GM12878 (cell line): ENCODE data around the gene VASH1. TPM values are rescaled to one million over a fixed set of nuclear protein-coding genes. Genes with fewer than 3 reads are reported as not detected.

Source experiments
- BRCA1 ChIP-seq: IDR thresholded peaks from 2 replicates; pipeline ENCODE4 v1.6.1; 2011; ENCODE audit warnings: low read depth, low read length, improper control_type of control experiment
- JUNB ChIP-seq: IDR thresholded peaks from 2 replicates; pipeline ENCODE4 v1.6.1; 2016; ENCODE audit warnings: antibody characterized with exemption, mild to moderate bottlenecking
- KLF5 ChIP-seq: fragments of 450-650 bp; IDR thresholded peaks from 2 replicates; pipeline ENCODE4 v1.6.1; 2014; ENCODE audit warnings: mild to moderate bottlenecking; ENCODE audit not compliant: partially characterized antibody
- LARP7 ChIP-seq: fragments of 450-650 bp; IDR thresholded peaks from 2 replicates; pipeline ENCODE4 v1.6.1; 2017; ENCODE audit warnings: mild to moderate bottlenecking
- MEF2A ChIP-seq: IDR thresholded peaks from 2 replicates; pipeline ENCODE4 v1.6.1; 2011; ENCODE audit warnings: low read depth, mild to moderate bottlenecking, low read length, moderate library complexity; ENCODE audit not compliant: insufficient read depth
- MXI1 ChIP-seq: fragments of 150-350 bp; IDR thresholded peaks from 2 replicates; pipeline ENCODE4 v1.6.1; 2011; ENCODE audit warnings: low read depth, mild to moderate bottlenecking, inconsistent platforms, low read length, improper control_type of control experiment
- NR2C2 ChIP-seq: IDR thresholded peaks from 2 replicates; pipeline ENCODE4 v1.6.1; 2011; ENCODE audit warnings: borderline replicate concordance, low read depth; ENCODE audit not compliant: control insufficient read depth, insufficient read length
- RELA ChIP-seq: fragments of 450-650 bp; IDR thresholded peaks from 2 replicates; pipeline ENCODE4 v1.8.0; 2014; ENCODE audit warnings: borderline replicate concordance; ENCODE audit not compliant: partially characterized antibody
- SMAD5 ChIP-seq: IDR thresholded peaks from 2 replicates; pipeline ENCODE4 v1.6.1; 2016; ENCODE audit warnings: antibody characterized with exemption, low read depth
- SUPT20H ChIP-seq: IDR thresholded peaks from 2 replicates; pipeline ENCODE4 v1.6.1; 2011; ENCODE audit warnings: low read depth, mild to moderate bottlenecking, low read length, moderate library complexity, borderline replicate concordance; ENCODE audit not compliant: control insufficient read depth
- TAF1 ChIP-seq: IDR thresholded peaks from 2 replicates; pipeline ENCODE4 v1.6.1; 2011; ENCODE audit warnings: mild to moderate bottlenecking, low read depth, low read length, borderline replicate concordance
- ZNF207 ChIP-seq: fragments of 450-650 bp; IDR thresholded peaks from 2 replicates; pipeline ENCODE4 v1.6.1; 2014; ENCODE audit warnings: antibody characterized with exemption, mild to moderate bottlenecking, borderline replicate concordance
- ZZZ3 ChIP-seq: IDR thresholded peaks from 2 replicates; pipeline ENCODE4 v1.6.1; 2011; ENCODE audit warnings: low read depth; ENCODE audit not compliant: control insufficient read depth, insufficient read length
- polyA plus RNA-seq, 11 experiments: library from polyadenylated mRNA; depleted of rRNA in 4 of 11; unstranded in 6 of 11; stranded (reverse) in 5 of 11; fragments of >200 nt; fragmentation: Nextera tagmentation in 4 of 11; fragmentation: Illumina TruSeq in 1 of 11; extraction: Ambion mirVana in 4 of 11; extraction: Trizol in 1 of 11; gene quantifications; 1 replicate in 1 of 11; 2 replicates in 10 of 11; pipeline versions ENCODE4 v1.2.1 to v1.2.3, GENCODE V29; 2011 to 2016; ENCODE audit warnings: inconsistent platforms in 2 of 11, missing spikeins in 2 of 11, low read depth in 1 of 11
- total RNA-seq, 4 experiments: library from RNA; depleted of rRNA in 3 of 4; stranded (reverse); fragments of >200 nt in 3 of 4; fragmentation: Illumina TruSeq in 1 of 4; extraction: Trizol in 1 of 4; gene quantifications; 2 replicates each; pipeline versions ENCODE4 v1.2.1 to v1.2.3, GENCODE V29; 2013 to 2021
- TF ChIP-seq, protein P1 (sequence below): fragments of 450-650 bp; IDR thresholded peaks from 2 replicates; pipeline ENCODE4 v1.6.1; 2017; ENCODE audit warnings: antibody characterized with exemption, mild to moderate bottlenecking, moderate library complexity
- TF ChIP-seq, protein P2 (sequence below): IDR thresholded peaks from 2 replicates; pipeline ENCODE4 v1.6.1; 2012; ENCODE audit warnings: mild to moderate bottlenecking, low read depth, low read length
- TF ChIP-seq, protein P3 (sequence below): fragments of 450-650 bp; IDR thresholded peaks from 2 replicates; pipeline ENCODE4 v1.6.1; 2016; ENCODE audit warnings: mild to moderate bottlenecking
- TF ChIP-seq, protein P4 (sequence below): fragments of 450-650 bp; IDR thresholded peaks from 2 replicates; pipeline ENCODE4 v1.6.1; 2017; ENCODE audit warnings: mild to moderate bottlenecking, low read depth, inconsistent platforms; ENCODE audit not compliant: poor library complexity, severe bottlenecking
- TF ChIP-seq, protein P5 (sequence below): IDR thresholded peaks from 2 replicates; pipeline ENCODE4 v1.6.1; 2011; ENCODE audit warnings: mild to moderate bottlenecking, low read depth, low read length, moderate library complexity; ENCODE audit not compliant: insufficient replicate concordance

Gene VASH1
- total and polyA plus RNA-seq, 10 of the 15 experiments (the other 5 are each of a cell fraction or from before 2014, with no cell fraction given) = 0.06 to 2.3 (median 0.53) TPM

DNA sequence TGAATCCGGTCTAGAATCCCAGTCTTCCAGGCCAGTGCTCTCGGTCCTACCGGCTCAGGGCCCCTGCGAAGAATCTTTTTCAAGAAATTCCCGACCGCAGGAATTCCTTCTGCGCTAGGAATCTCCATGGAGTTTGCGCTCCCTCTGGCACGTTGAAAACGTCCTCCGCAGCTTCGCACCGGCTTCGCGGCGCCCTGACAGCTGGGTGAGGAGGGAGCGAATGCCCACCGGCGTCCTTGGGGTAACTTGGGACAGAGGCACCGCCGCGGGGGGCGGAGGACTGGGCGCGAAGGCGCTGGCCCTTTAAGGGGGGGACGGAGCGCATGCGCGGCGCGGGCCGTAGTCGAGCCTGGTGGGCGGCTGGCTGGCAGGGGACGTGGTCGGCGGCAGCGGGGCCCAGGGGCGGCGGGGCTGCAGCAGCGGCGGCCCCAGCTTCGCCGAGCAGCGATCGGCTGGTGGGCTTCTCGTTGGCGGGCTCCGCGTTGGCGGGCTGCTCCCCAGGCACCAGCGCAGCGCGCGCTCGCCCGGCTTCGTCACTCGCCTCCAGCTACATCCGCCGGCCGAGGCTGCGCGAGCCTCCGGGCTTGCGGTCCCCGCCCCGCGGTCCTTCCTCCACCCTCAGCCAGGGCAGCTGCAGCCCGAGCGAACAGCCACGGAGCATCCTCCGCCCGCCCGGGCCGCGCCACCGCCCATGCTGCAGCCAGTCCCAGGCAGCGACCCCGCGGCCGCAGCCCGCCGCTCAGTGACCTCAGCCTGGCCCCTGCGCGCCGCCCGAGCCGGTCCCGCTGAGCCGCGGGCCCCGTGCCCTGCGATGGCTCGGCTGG, at the start of gene VASH1 (continued):
- TF ChIP-seq, protein P1, sequence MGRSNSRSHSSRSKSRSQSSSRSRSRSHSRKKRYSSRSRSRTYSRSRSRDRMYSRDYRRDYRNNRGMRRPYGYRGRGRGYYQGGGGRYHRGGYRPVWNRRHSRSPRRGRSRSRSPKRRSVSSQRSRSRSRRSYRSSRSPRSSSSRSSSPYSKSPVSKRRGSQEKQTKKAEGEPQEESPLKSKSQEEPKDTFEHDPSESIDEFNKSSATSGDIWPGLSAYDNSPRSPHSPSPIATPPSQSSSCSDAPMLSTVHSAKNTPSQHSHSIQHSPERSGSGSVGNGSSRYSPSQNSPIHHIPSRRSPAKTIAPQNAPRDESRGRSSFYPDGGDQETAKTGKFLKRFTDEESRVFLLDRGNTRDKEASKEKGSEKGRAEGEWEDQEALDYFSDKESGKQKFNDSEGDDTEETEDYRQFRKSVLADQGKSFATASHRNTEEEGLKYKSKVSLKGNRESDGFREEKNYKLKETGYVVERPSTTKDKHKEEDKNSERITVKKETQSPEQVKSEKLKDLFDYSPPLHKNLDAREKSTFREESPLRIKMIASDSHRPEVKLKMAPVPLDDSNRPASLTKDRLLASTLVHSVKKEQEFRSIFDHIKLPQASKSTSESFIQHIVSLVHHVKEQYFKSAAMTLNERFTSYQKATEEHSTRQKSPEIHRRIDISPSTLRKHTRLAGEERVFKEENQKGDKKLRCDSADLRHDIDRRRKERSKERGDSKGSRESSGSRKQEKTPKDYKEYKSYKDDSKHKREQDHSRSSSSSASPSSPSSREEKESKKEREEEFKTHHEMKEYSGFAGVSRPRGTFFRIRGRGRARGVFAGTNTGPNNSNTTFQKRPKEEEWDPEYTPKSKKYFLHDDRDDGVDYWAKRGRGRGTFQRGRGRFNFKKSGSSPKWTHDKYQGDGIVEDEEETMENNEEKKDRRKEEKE = no peak
- TF ChIP-seq NR2C2 (no peak), BRCA1 (no peak), ZZZ3 (no peak), MEF2A (no peak), MXI1 (no peak), KLF5 (no peak), ZNF207 (no peak), SUPT20H (no peak), SMAD5 (no peak), RELA (no peak), LARP7 (peak; percentile 70), JUNB (no peak), TAF1 (no peak)
- TF ChIP-seq, protein P2, sequence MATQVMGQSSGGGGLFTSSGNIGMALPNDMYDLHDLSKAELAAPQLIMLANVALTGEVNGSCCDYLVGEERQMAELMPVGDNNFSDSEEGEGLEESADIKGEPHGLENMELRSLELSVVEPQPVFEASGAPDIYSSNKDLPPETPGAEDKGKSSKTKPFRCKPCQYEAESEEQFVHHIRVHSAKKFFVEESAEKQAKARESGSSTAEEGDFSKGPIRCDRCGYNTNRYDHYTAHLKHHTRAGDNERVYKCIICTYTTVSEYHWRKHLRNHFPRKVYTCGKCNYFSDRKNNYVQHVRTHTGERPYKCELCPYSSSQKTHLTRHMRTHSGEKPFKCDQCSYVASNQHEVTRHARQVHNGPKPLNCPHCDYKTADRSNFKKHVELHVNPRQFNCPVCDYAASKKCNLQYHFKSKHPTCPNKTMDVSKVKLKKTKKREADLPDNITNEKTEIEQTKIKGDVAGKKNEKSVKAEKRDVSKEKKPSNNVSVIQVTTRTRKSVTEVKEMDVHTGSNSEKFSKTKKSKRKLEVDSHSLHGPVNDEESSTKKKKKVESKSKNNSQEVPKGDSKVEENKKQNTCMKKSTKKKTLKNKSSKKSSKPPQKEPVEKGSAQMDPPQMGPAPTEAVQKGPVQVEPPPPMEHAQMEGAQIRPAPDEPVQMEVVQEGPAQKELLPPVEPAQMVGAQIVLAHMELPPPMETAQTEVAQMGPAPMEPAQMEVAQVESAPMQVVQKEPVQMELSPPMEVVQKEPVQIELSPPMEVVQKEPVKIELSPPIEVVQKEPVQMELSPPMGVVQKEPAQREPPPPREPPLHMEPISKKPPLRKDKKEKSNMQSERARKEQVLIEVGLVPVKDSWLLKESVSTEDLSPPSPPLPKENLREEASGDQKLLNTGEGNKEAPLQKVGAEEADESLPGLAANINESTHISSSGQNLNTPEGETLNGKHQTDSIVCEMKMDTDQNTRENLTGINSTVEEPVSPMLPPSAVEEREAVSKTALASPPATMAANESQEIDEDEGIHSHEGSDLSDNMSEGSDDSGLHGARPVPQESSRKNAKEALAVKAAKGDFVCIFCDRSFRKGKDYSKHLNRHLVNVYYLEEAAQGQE = no peak
- TF ChIP-seq, protein P3, sequence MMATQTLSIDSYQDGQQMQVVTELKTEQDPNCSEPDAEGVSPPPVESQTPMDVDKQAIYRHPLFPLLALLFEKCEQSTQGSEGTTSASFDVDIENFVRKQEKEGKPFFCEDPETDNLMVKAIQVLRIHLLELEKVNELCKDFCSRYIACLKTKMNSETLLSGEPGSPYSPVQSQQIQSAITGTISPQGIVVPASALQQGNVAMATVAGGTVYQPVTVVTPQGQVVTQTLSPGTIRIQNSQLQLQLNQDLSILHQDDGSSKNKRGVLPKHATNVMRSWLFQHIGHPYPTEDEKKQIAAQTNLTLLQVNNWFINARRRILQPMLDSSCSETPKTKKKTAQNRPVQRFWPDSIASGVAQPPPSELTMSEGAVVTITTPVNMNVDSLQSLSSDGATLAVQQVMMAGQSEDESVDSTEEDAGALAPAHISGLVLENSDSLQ = no peak
- TF ChIP-seq, protein P4, sequence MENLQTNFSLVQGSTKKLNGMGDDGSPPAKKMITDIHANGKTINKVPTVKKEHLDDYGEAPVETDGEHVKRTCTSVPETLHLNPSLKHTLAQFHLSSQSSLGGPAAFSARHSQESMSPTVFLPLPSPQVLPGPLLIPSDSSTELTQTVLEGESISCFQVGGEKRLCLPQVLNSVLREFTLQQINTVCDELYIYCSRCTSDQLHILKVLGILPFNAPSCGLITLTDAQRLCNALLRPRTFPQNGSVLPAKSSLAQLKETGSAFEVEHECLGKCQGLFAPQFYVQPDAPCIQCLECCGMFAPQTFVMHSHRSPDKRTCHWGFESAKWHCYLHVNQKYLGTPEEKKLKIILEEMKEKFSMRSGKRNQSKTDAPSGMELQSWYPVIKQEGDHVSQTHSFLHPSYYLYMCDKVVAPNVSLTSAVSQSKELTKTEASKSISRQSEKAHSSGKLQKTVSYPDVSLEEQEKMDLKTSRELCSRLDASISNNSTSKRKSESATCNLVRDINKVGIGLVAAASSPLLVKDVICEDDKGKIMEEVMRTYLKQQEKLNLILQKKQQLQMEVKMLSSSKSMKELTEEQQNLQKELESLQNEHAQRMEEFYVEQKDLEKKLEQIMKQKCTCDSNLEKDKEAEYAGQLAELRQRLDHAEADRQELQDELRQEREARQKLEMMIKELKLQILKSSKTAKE = no peak
- TF ChIP-seq, protein P5, sequence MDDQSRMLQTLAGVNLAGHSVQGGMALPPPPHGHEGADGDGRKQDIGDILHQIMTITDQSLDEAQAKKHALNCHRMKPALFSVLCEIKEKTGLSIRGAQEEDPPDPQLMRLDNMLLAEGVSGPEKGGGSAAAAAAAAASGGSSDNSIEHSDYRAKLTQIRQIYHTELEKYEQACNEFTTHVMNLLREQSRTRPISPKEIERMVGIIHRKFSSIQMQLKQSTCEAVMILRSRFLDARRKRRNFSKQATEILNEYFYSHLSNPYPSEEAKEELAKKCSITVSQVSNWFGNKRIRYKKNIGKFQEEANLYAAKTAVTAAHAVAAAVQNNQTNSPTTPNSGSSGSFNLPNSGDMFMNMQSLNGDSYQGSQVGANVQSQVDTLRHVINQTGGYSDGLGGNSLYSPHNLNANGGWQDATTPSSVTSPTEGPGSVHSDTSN = no peak
